ENCODE data around the gene RPEL1.

- TF ChIP-seq POLR2A (IDR thresholded peaks at IDR 0.05) (no peak), CTCF (IDR thresholded peaks at IDR 0.05) (no peak)
These were observed 38.5 kb downstream of the RPEL1 start for GRCh38 chr10:103284170-103284569.
